Lower leg skin (tissue), 3 donors: ENCODE measurements around the gene TLE1.

Experiments used
- CTCF ChIP-seq, 3 donors: fragments of 450-650 bp; IDR thresholded peaks; one replicate each; pipeline ENCODE4 v1.5.1; 2016; ENCODE audit warnings: antibody characterized with exemption in 3 of 3, mild to moderate bottlenecking in 3 of 3, moderate library complexity in 2 of 3
- POLR2A ChIP-seq, 2 donors: fragments of 450-650 bp; IDR thresholded peaks; one replicate each; pipeline ENCODE4 v1.6.1; 2016 to 2017; ENCODE audit warnings: antibody characterized with exemption in 2 of 2, mild to moderate bottlenecking in 1 of 2, moderate library complexity in 1 of 2

- TF ChIP-seq CTCF (IDR thresholded peaks at IDR 0.05) (no peak), POLR2A (IDR thresholded peaks at IDR 0.05) (no peak)
These were observed 43.0 kb downstream of the TLE1 start for GRCh38 chr9:81646337-81646736.
